ENCODE measurements around the gene ITPKA.
A peak's percentile ranks its signal among the peaks of the same experiment; 100 is the strongest.

ITPKA gene

GRCh38 chr15:41491889-41492288 is 1.8 kb upstream of the ITPKA start:
- DNase-seq = no peak

- peak; percentile 59 for DNase-seq
Observed at GRCh38 chr15:41492597-41493204, 973 bp upstream of the ITPKA start.

GRCh38 chr15:41493902-41494189 is 172 bp downstream of the ITPKA start:
- DNase-seq = no peak

DNA sequence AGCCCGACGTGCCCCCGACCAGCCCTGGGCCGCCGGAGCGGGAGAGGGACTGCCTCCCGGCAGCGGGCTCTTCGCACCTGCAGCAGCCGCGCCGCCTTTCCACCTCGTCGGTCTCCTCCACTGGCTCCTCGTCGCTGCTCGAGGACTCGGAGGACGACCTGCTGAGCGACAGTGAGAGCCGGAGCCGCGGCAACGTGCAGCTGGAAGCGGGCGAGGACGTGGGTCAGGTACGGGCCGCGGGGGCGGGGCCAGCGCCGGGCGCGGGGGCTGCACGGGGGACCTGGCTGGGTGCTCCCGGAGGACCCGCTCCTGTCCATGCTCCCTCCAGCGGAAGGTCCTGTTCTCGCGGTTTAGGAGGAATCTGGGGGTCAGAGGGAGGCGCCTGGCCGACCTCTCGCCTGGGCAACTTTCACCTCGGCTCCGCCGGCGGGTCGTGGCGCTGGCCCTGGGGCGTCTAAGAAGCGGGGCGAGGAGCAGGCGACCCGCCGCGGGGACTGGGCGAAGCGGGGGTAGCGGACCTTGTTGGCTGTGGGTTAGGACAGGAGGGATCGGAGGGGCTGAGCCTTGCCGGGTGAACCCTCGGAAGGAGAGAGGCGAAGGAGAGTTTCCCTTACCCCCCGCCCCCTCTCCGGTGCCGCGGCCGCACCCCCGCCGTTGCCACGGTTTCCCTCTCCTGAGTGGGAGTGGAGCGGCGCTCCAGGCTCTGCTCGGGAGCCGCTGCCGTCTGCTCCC is 682 bp downstream of the ITPKA start:
- peak; percentile 85 for DNase-seq

DNA sequence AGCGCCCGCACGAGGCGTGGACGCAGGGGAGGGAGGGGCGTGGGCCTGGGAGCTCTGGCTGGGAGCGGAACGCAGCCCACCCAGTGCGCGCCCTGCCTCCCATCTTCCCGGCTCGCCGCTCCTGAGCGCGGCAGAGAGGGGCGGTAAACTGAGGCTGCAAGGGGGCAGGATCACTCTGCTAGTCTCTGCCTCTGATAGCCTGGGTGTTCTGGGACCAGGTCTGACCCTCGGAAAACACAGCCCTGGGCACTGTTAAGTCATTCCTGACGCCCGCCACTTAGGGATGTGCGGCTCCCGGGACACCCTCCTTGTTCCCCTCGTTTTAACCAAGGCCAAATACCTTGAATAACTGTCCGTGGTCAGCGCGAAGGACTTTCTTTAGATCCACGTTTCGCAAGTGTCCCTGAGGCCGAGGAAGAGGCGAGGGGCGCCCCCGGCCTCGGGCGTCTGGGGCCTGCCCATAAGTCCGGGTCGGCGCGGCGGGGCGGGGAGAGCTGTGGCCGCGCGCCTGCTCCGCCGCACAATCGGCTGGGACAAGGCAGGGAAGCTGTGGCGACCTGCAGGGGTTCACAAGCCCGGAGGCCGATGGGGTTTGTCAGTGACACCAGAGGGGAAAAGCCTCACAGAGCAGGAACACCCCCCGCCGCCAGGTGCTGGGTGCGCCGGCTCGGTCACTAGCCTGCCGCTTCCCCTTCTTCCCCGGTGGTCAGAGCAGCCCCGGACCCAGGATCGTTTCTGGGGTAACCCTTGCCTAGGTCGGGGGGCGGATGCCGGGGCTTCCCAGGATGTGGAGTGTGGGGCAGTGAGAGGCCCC is 1.5 kb downstream of the ITPKA start:
- DNase-seq = peak; percentile 78

GRCh38 chr15:41495736-41496599 is 2.3 kb downstream of the ITPKA start:
- DNase-seq = peak; percentile 75

DNA sequence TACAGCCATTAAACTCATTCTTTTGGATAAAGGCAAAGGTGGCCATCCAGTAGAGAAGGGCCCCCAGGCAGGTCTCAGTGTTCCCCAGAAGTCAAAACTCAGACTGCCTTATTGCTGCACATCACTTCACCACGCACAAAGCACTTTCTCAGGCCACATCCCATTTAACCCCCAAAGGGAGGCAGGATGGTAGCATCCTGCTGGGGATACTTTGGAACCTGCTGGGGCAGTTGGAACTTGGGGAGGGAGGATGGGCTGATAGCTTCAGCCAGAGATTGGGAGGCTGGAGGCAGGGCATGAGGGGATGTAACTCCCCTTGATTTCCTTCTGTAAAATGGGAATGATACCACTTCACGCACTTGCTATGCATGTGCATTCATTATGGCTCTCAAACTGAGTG is 5.0 kb downstream of the ITPKA start:
- no peak for DNase-seq

- DNase-seq = no peak
Observed at GRCh38 chr15:41499109-41499851, 5.6 kb downstream of the ITPKA start.

GRCh38 chr15:41501191-41501917 is 7.7 kb downstream of the ITPKA start:
- DNase-seq = peak; percentile 73

DNA sequence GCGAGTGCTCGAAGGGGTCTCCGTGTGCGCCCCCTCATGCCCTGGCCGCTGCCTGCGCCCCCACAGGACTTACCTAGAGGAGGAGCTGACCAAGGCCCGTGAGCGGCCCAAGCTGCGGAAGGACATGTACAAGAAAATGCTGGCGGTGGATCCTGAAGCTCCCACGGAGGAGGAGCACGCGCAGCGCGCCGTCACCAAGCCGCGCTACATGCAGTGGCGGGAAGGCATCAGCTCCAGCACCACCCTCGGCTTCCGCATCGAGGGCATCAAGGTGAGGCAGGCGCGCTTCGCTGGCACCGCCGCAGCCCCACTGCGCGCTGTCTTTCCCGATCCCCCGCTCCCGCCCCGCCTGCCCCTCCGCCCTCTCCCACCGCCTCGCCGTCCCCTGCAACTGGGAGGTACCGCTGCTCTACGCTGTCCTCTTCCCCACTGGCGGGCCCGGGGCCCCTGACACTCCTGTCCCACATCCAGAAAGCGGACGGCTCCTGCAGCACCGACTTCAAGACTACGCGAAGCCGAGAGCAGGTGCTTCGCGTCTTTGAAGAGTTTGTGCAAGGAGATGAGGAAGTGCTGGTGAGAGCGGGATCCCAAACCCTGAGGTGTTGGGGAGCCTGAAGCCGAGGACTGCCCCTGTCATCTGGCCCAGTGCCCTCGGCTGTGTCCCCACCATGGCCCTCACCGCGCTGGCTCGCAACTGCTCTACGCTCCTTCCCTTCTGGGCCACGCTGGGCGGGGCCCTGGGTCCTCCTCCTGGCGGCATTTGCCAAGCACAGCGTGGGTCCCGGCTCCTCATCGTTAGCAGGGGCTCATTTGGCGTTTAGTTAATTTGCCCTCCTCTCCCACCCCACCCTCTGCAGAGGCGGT is 8.5 kb downstream of the ITPKA start:
- no peak for DNase-seq

- DNase-seq = no peak
Observed at GRCh38 chr15:41502795-41503668, 9.4 kb downstream of the ITPKA start.

DNA sequence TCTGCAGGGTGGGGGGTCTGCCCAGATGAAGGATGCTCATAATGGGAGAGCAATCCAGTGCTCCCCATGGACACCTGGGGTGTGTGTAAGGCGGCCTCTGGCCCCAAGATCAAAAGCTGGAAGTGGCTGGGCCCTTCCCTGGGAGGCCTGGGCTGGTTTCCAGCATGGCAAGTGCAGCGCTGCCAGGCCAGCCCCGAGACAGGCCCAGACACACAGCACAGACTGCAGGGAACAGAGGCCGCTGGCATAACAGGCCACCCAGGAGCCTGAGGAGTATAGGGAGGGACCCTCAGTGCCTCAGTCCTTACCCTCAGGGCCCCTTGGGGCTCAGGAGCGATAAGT is 10.0 kb downstream of the ITPKA start:
- DNase-seq = no peak

GRCh38 chr15:41504751-41505492 is 11.2 kb downstream of the ITPKA start:
- DNase-seq = no peak

DNA sequence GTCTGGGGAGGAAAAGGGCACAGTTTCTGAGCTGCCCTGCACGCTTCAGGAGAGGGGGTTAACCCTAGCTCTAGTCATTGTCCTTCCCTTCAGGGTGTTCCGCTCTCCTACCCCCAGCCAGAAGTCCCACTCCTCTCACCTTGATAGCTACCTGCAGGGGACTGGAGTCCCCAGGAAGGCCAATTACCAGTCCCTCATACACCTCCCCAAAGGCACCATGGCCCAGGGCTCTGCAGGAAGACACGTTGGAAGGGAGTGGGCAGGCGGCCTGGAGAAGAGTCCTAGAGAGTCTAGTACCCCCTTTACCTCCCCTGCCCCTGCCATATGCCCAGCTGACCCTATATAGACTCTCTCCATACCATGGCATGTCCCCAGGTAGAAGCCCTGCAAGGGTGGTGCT is 12.1 kb downstream of the ITPKA start:
- DNase-seq = no peak

GRCh38 chr15:41506796-41507341 is 13.2 kb downstream of the ITPKA start:
- DNase-seq = peak; percentile 39

DNA sequence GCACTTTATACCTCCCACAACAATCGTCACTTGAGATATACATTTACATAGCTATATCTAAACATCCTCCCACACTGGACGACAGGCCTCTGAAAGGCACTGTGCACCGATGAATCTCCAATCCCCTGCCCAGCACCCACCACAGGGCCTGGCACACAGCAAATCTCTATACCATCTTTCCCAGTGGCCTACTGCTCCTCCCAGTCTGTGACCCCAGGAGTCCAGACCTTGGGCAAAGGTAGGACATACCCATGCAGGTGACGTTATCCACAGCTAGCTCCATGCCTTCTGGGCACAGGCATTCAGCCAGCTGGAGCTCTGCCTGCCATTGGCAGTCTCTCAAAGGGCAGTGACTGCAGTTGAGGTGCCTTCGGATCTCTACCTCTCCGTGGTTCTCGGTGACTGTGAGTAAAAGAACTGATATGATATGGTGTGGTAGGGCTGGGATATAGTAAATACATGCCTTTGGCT is 14.2 kb downstream of the ITPKA start:
- DNase-seq = no peak

GRCh38 chr15:41510728-41511127 is 17.1 kb downstream of the ITPKA start:
- peak; percentile 52 for DNase-seq

- peak; percentile 73 for DNase-seq
Observed at GRCh38 chr15:41511331-41511898, 17.7 kb downstream of the ITPKA start.
